ENCODE results near the gene TMA7B.
"Not testable (repeated sequence)": the region's sequence is repeated elsewhere in the genome, so short reads cannot be mapped to it uniquely, and the experiment has no call there.

Gene TMA7B

GRCh38 chr22:39983346-39983745 lies 23.1 kb downstream of the TMA7B start:
- no peak for DNase-seq (ENCODE audit: low read depth)

DNA sequence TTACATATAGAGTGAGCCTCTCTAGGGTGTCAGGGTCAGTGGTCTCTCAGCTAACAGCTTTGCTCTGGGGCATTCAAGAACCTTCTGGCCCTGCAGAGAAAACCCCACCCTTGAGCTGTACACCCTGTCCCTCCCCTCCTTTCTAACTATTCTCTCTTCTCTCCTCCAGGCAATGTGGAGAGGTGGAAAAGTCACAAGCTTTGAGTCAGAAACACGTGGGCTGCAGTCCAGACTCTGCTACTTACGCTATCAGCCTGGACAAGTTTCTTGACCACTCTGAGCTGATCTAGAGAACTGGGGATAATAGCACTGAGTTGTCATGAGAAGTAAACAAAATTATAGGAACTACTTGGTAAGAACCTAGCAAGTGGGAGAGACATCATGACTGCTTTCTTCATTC lies 23.8 kb downstream of the TMA7B start:
- no peak for DNase-seq (ENCODE audit: low read depth)

DNA sequence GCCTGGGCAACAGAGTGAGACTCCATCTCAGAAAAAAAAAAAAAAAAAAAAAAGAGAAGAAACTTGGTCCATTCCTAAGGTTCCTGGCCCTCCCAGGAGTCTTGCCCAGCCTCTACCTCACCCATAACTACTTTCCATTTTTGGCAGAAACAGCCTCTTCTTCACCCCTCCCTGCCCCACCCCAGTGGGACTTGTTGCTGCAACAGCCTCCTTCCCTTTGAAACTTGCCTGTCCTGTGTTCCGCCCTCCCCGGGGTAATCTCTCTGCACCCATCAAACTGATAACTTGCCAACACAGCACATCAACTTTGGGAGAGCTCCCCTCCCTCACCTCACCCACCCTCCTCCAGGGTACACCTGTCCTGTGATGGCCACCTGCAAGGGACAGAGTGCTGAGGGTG lies 24.5 kb downstream of the TMA7B start:
- no peak for DNase-seq (ENCODE audit: low read depth)

DNA sequence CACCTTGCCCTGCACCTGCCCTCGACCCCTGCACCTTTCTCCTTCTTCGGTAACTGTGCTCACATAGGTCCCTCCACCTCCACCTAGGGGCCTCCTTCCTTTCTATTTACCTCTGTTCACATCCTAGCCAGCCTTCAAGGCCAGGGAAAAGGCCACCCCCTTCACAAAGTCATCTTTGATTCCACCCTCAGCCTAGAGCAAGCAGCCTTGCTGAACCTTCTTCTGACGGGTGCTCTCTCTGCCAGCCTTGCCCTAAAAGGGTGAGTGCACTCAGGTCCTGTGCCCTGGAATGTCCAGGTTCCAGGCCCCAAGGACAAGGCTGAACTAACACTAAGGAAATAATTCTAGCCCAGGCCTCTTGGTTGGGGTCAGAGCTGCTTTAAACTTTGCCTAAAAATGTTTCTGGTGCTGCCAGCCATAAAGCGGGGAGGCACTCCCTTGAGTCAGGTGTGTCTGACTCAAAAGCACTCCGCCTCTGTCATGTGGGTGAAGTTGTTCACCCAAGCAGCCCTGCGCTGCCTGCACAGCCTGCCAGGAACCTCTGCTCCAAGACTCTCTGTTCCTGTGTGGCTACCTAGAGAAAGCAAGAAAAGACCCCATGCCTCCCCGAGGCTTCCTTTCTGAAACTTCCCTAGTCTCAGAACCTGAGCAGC lies 25.3 kb downstream of the TMA7B start:
- no peak for DNase-seq (ENCODE audit: low read depth)

GRCh38 chr22:39988386-39989114 lies 28.4 kb downstream of the TMA7B start:
- no peak for DNase-seq (ENCODE audit: low read depth)

DNA sequence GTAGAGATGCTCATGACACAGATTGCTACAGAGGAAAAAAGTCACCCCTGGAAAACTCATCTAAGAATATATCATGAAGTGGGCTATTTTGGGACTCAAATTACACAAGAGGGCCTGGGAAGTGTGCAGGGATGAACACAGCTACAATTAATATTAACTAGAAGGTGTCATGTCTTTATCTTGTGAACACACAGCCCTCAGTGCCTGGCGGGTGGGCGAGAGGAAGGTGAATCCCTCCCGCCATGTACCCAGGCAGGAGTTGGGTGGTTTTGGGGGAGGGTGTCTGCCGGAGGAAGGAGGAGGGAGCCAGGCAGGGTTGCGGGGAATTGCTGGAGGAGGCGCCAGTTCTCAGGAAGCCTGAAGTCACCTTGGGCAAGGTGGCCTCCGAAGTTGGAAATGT lies 29.4 kb downstream of the TMA7B start:
- DNase-seq (ENCODE audit: low read depth): no peak

DNA sequence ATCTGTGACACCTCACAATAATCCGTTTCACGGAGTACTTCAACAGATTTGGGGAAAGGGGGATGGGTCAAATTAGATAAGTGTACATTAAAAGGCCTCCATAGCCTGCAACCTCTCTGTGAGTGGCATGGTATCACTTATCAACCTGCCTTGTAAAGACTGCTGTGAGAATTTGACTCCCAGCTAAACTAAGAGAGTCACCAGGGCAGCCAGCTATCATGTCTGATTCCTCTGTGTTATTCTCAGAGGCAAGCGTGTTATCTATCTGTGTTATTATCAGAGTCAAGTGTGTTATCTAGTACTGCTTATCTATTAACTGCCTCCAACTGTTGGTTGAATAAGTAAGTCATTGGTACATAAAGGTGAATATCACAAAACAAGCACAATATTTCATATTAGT lies 30.5 kb downstream of the TMA7B start:
- DNase-seq (ENCODE audit: low read depth): no peak

DNA sequence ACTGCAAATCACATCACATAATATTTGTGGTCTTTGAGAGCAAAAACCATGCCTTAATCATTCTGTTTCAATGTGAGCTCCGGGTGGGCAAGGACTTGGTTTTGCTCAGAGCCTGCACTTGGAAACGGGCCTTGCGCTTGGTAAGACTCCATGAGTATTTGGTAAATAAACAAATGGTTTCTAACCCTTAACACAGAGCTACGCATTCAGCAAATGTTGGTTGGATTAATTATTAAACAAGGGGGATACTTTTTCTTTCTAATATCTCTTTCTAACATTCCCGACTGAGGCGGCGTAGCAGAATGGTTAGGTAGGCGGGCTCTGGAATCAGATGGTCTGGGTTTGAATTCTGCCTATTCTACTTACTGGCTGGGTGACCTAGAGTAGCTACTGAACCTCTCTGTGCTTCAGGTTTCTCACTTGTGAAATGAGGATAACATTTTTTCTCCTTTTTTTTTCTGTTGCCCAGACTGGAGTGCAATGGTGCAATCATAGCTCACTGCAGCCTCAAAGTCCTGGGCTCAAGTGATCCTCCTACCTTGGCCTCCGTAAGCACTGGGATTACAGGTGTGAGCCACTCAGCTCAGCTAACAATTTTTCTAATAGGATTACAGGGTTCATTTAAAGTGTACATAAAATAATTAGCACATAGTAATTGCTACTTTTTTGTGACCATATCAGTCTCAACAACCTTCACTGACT lies 31.1 kb downstream of the TMA7B start:
- DNase-seq (ENCODE audit: low read depth): no peak

DNA sequence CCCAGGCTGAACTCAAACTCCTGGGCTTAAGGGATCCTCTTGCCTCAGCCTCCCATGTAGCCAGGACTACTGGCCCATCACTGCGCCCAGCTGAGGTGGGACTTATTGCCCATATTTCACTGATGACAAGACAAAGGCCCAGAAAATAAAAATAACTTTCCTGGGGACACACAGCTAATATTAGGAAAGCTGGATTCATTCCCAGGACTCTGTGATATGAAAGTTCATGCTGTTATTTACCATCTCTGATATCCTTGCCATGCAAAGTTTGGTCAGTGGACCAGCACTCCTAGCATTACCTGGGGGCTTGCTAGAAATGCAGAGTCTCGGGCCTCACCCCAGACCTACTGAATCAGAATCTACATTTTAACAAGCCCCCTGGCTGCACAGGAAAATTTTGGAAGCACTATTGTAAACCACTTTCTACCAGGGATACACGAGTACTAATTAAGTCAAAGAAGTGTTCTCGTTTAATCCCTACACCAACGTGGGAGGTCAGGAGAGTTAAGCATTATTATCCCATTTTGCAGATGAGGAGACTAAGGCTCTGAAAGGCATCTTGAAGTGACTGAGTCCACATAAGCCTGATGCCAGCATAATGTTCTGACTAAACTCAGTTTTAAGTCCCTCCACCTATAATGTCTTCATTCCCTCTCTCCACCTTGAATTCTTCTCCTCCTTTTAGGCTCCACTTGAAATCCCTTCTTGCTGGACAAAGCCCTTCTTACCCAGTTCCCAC lies 32.1 kb downstream of the TMA7B start:
- no peak for DNase-seq (ENCODE audit: low read depth)

DNA sequence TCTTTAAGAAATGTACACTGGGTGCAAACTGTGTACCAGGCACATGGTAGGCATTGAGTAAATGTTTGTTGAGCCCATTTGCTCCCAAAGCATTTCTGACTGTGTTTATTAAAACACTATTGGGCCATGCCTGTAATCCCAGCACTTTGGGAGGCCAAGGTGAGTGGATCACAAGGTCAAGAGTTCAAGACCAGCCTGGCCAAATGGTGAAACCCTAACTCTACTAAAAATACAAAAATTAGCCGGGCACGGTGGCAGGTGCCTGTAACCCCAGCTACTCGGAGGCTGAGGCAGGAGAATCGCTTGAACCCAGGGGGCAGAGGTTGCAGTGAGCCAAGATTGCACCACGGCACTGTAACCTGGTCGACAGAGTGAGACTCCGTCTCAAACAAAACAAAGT lies 32.7 kb downstream of the TMA7B start:
- not testable (repeated sequence) for DNase-seq (ENCODE audit: low read depth)

GRCh38 chr22:39994041-39994565 lies 33.9 kb downstream of the TMA7B start:
- peak; percentile 39 for DNase-seq (ENCODE audit: low read depth)

- DNase-seq (ENCODE audit: low read depth): no peak
Measured at GRCh38 chr22:39994566-39995392, 34.6 kb downstream of the TMA7B start, which contains the start of gene FAM83F. TSS of gene FAM83F (plus strand) at chr22:39994954. CDS start at chr22:39995043, 89 bp downstream.

DNA sequence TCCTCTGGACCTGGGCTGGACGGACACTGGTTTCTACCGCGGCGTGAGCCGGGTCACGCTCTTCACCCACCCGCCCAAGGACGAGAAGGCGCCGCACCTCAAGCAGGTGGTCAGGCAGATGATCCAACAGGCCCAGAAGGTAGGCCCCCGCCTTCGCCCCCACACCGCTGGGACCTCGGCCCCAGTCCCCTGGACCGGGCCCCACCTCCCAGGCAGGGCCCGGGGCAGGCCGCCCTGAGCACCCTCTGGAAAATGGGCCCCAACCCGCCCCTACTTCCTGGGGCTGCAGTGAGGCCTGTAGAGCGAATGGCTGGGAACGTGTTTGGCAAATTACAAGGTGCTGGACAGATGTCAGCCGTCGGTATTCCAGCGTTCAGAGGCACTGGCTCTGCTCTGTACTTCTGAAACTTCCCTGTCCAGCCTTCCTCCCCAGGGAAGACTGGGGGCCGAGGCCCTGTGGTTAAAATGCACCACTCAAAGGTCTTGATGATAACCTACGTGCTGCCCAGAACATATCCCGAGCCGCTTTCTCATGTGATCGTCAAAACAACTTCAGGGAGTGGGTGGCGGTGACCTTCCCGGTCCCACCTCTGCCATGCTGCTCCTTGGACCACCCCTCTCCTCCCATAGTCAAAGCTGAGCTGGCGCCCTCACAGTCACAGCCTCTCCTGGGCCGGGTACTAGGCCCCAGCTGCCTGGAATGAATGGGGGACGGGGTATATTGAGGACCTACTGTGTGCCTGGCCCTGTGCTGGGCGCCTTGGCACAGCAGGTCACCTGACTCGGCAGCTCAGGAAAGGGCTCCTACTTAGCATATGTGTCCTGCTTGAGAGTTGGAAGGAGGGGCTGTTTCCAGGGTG lies 35.4 kb downstream of the TMA7B start:
- no peak for DNase-seq (ENCODE audit: low read depth)

GRCh38 chr22:39996732-39997131 lies 36.5 kb downstream of the TMA7B start:
- no peak for DNase-seq (ENCODE audit: low read depth)

DNA sequence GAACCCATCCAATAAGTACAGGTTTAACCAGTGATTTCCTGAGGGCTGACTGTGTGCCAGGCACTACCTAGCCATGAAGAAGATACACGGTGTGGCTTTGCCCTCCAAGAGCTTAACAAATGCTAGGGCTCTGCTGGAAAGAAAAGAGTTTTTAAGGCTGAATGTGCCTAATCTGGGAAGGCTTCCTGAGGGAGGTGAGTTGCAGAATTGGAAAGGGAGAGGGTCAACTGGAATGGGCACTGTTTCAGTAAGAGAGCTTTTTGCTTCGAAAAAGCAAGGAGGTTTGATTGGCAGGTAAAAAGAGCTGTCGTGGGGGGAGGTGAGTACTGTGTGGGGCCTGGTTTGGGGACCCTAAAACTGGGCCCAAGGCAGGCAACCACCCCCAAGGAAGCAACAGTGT lies 37.2 kb downstream of the TMA7B start:
- no peak for DNase-seq (ENCODE audit: low read depth)

GRCh38 chr22:39997939-39998726 lies 37.9 kb downstream of the TMA7B start:
- DNase-seq (ENCODE audit: low read depth): no peak

DNA sequence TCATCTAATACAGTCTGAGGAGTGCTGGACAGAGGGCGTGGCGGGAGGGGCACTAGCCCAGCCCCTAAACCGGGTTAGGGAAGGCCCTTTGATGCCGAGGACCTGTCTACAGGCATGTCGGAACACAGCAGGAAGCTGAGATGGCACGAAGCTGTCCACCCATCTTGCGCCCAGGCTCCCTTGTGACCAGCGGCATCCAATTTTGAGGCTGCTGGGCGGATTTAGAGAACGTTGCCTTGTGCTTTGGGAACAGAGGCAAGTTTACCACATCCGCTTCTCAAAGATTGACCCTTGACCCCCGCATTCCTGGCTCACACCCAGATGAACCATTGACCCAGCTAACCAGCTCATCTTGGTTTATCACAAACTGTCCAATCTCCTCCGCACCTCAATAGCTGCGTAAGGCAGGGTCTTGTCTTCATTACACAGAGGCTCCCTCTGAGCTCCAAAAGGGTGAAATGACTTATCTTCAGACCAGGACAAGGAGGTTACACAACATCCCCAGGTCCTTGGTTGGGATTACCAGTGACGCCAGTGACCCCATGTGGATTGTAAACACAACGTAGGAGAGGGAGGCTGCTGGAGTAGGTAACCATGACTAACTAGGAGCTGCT lies 39.1 kb downstream of the TMA7B start:
- DNase-seq (ENCODE audit: low read depth): no peak

DNA sequence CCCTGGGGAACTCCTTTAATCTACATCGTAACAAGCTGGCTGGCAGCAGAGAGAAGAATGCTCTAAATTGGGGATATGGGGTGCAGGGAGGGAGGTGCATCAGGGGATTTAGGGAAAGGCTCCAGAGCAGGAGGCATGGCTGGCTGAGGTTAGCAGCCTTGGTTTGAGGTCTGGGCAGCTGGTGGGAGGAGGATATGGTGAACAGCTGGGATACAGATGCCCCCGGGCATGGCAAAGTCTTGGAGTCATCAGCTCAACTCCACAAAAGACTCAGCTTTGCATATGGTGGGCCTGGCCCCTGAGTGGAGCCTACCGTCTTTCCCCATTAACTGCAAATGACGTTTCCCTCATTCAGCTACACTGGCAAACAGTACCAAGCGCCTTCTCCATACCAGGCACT lies 40.0 kb downstream of the TMA7B start:
- DNase-seq (ENCODE audit: low read depth): no peak

DNA sequence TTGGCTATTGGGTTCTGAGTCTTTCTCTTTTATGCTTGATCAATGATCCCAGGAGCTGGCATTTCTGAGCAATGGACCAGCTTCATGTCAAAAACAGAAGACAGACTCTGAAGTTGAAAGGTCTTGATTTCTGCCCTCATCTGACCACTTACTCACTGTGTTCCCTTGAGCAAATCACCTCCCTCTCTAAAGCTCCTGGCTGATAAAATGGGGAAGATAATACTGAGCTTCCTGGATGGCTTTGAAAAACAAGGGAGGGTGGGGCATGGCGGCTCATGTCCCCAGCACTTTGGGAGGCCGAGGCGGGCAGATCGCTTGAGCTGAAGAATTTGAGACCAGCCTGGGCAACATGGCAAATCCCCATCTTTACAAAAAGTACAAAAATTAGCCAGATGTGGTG lies 40.9 kb downstream of the TMA7B start:
- no peak for DNase-seq (ENCODE audit: low read depth)

Data from CMK (cell line).